Measurements from ENCODE around the gene PTPRF.

Gene PTPRF

DNA sequence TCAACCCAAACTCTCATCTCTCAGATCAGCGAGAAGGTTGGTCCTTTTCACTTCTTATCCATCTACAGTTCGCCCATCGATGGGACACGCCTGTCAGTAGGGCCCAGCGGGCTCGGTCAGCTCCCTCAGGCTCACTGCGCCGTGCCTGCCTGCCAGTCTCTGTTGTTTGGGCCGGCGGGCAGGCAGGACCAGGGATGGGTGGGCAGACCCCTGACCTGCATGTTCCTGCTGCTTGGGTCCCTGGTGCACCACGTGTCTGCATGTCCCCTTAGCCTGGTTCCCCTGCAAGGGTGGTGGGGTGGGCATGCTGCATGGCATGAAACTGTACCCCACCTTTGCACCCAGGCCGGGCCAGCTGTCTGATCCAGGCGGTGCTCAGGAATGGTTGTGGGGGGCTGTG is 52.4 kb downstream of the PTPRF start:
- DNase-seq, result no peak

DNA sequence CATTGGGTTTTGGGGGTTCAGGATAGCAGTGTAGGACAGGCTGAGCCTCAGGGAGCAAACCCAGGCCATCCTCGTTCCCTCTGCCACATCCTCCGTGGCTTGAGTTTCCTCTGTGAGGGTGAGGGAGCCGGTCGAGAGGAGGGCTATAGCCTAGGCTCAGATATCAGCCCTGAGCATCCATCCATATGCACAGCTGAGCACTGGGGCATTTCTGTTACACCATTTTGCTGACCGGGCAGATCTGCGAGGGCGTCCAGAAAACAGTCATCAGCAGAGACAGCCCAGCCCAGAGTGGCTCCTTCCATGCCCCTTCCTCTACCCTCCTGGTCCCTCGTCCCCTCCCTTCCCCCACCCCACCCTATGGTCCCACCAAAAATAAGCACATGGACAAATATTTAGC is 53.5 kb downstream of the PTPRF start:
- no peak for DNase-seq

DNA sequence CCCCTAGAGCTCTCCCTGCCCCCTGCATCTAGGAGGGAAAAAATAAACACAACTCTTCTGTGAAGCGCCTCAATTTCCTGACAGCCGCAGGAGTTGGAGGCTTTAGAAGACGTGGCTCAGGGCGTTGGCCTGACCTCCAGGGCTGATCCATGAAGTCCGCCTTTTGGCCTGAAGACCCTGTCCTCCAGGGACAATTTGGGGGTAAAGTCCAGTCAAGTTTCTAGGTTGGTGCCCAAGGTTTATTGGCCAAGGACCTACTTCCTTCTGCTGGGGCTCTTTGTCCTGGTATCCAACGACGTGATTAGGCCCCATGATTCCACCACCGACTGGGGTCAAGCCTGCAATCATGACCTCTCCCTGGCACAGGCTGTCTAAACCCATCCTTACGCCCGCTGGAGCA is 54.9 kb downstream of the PTPRF start:
- DNase-seq, result no peak

DNA sequence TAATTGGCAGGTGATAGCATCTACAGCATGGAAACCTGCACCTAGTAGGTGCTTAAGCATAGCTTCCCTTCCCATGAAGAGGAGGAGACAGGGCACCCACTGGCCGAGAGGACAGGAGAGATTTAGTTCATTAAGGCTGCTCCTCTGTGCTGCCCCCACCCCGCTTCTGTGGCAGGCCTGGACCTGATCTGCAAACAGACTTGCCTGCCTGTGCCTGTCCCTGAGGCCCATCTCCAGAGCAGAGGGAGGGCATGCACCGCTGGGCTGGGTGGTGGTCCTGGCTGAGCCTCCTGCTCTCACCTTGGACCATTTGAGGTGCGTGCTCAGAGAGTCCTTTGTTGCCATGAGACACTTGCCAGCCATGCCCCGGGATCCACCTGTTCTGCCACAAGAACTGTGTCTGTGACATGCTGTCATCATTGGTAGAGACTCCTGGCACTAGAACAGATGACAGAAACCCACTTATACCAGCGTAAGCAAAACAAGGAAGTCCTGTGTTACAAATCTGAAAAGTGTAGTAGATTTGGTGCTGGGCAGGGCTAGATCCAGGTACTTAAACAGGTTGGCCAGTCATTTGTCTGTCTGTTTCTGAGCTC is 55.6 kb downstream of the PTPRF start:
- DNase-seq, result no peak

DNA sequence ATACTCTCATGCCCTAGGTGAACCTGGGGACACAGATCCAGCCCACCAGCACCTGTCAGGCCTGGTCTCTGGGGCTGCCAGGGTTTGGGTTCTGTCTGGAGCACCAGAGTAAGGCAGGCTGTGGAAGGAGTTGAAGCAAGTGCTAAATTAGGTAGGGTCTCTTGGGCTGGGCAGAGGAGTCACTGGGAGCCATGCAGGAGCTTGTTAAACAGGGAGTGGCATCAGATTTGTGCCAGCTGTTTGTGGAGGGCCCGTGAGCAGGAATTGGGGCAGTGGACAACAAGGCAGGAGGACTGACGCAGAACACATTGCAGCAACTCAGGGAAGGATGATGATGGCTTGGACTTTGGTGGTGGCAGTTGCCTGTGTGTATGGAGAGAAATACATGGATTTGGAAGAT is 56.3 kb downstream of the PTPRF start:
- no peak for DNase-seq

DNA sequence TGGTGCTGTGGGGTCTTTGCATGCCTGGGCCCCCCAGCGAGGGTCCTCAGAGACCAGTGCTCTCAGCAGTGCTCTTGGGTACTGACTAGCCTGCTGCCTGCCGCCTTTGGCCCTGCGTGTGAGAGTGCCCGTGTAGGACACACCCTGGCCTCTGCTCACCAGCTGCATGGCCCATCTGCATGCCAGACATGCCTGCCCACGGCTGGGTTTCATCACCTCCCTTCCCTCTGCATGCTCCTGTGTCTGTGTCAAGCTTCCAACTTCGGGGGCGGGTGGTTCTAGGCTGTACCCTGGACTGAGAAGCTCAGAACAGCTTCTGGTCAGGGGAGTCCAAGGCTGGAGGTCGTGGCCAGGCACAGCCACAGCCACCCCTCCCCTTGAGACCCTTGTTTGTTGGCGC is 56.9 kb downstream of the PTPRF start:
- no peak for DNase-seq

DNA sequence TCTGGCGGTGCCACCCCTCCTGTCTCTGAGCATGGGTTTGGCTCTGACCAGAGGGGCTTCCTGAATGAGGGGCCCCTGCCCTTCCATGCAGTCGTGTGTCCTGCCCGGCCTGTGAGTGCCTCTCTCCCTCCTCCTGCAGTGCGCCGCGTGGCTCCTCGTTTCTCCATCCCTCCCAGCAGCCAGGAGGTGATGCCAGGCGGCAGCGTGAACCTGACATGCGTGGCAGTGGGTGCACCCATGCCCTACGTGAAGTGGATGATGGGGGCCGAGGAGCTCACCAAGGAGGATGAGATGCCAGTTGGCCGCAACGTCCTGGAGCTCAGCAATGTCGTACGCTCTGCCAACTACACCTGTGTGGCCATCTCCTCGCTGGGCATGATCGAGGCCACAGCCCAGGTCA is 57.9 kb downstream of the PTPRF start:
- DNase-seq, result no peak

DNA sequence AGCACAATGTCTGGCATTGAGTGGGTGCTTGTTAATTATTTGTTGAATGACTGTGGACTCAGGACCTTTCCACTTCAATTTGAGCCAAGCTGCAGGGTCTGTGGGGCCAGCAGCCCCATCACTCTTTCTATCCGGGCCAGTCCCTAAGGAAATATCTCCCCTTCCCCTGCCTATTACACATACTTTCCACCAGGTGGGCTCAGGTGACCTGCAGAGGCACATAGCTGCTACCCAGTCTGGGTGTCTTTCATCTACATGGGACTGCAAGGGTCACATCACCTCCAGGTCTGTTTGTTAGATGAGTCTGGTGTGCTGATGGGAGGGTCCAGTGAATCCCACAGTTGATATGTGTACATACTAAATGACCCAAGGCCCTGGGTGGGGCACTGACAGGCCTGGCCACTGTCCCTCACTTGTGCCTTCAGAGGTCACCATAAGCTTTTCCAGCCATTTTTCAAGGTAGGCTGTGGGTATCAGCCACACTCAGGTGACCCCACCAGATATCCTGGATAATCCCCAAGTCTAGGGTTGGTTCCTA is 59.8 kb downstream of the PTPRF start:
- DNase-seq, result no peak

DNA sequence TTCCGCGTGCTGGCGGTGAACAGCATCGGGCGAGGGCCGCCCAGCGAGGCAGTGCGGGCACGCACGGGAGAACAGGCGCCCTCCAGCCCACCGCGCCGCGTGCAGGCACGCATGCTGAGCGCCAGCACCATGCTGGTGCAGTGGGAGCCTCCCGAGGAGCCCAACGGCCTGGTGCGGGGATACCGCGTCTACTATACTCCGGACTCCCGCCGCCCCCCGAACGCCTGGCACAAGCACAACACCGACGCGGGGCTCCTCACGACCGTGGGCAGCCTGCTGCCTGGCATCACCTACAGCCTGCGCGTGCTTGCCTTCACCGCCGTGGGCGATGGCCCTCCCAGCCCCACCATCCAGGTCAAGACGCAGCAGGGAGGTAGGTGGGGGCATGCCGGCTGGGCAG is 60.5 kb downstream of the PTPRF start:
- DNase-seq, result no peak

DNA sequence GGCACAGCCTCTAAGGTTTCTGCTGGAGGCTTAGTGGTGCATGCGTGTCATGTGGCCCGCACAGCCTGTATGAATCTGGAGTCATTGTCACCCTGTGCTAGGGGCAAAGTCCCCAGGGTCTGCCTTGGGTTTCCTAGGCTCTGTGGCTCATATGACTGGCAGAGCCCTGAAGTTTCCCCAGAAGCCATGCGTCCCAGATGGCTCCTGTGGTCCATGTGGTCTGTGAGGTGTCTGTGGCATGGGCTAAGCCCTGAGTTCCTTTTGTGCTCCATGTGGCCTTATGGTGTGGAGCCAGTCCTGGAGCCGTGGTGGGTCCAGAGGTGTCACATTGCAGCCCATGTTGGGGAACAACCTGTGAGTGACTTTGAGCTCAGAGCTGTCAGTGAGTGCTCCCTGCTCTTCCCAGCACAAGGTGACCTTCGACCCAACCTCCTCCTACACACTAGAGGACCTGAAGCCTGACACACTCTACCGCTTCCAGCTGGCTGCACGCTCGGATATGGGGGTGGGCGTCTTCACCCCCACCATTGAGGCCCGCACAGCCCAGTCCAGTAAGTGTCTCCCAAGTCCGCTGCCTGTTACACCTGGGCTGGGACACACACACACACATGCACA is 61.5 kb downstream of the PTPRF start:
- no peak for DNase-seq

DNA sequence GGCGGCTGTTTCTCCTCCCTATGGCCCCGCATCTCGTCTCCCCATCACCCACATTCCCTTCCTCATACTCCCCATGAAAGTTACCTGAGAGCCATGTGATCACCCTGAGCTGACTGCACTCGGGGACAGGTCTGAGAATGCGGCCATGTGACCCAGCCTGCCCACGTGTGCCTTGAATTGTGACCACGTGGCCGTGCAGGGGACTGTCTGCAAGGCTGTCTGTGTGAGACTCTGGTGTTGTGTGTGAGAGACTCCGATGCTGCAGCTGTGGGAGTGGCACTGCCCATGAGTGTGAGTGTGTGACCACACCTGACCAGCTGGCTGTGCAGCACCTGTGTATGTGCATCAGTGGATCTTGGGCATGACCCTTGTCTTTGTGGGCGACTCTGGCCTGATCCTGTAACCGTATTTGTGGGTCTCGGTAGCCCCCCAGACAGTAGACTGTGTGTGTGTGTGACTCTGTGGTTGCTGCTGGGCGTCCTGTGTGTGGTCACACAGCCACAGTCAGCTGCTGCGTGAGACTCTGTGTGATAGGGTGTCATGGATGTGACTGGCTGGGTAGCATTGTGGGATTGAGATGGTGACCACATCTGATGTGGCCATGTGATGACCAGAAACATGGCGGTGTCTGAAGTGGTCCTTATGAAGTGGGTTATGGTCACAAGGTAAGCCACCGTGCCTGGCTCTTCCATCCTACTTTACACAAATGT is 62.4 kb downstream of the PTPRF start:
- no peak for DNase-seq

DNA sequence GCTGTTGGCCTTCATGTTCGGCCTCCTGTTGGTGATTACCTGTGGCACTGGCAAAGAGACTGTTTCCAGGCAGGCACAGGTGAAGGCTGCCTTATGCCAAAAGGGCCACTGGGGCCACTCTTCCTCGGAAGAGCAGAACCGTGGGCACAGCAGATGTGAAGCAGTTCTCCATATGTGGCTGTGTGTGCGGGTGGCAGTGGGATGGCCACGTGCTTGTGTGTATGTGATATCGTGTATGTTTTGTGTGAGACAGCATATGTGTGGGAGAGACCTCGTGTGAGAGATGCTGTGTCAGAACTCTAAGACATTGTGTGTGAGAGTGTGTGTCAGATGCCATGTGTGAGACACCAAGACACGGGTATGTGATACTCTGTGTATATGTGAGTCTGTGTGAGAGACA is 65.9 kb downstream of the PTPRF start:
- no peak for DNase-seq

DNA sequence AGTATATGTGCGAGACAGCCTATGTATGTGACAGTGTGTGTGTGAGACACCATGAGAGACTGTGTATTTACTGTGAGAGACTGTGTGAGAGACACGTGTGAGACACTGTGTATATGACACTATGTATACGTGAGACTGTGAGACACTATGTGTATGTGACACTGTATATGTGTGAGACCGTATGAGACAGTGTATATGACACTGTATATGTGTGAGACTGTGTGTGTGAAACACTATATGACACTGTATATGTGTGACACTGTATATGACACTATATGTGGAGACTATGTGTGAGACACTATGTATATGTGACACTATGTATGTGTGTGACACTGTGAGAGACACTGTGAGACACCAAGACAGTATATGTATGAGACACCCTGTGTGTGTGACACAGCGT is 66.3 kb downstream of the PTPRF start:
- DNase-seq, result no peak

DNA sequence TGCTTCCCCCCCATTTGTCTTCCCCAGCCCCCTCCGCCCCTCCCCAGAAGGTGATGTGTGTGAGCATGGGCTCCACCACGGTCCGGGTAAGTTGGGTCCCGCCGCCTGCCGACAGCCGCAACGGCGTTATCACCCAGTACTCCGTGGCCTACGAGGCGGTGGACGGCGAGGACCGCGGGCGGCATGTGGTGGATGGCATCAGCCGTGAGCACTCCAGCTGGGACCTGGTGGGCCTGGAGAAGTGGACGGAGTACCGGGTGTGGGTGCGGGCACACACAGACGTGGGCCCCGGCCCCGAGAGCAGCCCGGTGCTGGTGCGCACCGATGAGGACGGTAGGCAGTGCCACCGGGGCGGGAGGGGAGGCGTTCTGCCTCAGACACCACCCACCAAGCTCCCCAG is 67.0 kb downstream of the PTPRF start:
- DNase-seq, result no peak

DNA sequence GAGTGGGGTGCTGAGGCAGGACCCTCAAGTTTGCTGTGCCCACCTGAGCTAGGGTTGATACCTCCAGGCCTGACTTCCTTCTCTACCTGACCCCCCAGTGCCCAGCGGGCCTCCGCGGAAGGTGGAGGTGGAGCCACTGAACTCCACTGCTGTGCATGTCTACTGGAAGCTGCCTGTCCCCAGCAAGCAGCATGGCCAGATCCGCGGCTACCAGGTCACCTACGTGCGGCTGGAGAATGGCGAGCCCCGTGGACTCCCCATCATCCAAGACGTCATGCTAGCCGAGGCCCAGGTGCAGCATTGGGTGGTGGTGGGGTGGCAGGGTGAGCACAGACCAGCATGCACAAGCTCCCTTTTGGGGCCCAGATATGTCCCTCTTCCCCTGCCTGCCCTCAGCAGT is 67.9 kb downstream of the PTPRF start:
- DNase-seq, result no peak

DNA sequence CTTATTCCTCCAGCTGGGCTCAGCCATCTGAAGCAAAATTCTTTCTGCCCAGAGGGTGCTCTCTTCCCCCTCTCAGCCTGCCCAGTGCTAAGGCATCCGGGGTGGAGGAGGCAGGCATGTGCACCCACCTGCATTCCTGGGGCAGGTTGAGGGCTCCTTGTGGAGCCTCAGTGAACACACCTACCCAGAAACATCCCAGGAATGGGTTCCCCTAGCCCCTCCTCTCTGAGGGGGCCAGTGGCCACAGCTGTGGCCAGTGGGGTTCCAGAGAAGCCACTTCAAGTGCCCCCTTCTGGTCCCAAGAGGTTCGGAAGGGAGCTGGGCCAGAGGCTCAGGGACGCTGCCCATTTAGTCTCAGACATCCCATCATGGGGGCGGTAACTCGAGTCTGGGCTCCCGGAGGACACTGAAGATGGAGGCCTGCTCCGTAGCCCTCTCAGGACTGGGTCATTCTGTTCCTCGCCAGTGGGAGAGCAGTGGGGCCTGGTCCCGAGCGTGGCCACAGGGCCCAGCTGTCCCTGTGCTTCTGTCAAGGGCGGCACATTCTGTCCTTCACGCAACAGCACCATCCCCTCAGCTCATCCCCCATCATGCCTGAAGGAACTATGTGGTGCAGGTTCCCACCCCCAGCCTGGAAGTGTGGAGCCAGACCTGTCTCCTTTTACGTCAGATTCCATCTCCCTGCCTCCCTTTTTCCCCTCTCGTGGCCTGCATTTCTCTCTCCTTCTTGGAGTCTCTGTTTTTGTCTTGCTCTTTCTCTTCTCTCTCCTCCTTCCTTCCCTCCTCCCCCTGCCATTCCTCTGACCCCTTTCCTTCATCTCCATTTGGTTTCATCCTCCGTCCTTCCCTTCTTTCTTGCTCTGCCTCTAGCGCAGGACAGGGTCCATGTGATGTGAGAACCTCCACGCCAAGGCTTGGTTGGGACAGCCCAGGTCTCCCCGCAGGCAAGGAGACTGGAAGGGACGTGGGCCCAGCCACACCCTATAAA is 69.6 kb downstream of the PTPRF start:
- no peak for DNase-seq

DNA sequence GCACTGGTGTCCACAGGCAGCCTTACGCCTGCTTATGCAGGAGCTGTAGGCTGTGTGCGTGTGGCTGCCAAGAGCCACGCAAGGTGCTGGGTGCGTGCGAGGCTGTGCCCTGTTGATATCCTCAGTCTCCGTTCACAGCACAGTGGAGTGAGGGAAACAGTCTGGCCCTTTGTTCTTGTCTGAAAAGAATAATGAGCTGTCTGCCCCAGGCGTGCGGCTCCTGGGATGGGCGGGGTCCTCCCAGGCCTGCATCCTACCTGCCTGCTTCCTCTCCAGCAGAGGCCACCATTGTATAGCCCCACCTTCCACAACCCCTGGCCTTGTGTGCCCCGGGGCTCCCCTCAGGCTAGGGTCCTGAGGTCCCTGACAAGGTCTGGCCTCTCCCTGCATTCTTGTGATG is 72.3 kb downstream of the PTPRF start:
- no peak for DNase-seq

DNA sequence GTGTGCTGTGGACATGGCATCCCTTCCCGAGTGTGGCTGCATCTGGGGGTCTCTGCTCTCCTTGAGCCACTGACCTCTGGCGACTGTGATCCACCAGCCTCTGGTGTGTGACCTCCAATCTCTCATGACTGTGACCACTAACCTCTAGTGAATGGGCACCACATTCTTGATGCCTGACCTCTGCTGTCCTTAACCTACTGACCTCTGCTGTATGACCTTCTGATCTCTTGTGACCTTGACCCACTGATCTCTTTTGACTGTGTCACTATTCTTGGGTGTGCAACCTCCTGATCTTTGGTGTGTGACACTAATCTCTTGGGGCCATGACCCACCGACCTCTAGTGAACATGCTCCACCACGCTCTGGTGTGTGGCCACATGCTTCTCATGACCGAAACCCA is 73.5 kb downstream of the PTPRF start:
- no peak for DNase-seq

DNA sequence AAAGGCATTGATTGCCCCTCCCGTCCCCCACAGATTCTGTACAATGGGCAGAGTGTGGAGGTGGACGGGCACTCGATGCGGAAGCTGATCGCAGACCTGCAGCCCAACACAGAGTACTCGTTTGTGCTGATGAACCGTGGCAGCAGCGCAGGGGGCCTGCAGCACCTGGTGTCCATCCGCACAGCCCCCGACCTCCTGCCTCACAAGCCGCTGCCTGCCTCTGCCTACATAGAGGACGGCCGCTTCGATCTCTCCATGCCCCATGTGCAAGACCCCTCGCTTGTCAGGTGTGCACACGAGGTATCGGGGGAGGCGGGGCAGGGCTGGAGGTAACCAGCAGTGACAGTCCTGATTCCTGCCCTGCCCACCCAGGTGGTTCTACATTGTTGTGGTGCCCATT is 74.5 kb downstream of the PTPRF start:
- DNase-seq, result no peak

DNA sequence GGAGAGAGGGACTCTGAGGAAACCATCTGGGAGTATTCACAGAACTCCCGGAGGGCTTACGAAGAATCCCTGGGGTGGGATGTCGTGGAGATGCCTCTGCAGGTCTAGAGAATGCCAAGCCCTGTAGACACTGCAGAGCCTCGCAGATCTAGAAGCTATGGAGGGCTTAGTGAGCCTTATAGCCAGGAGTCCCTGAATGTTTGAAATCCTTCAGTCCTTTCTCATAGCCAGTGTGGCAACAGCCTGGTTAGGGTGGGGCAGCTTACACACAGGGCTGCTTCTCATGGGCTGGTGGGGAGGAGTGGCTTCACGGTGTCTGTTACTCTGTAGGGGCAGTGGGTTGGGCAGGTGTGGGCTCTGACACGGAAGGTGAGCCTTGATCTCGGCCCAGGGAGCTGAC is 75.1 kb downstream of the PTPRF start:
- no peak for DNase-seq

DNA sequence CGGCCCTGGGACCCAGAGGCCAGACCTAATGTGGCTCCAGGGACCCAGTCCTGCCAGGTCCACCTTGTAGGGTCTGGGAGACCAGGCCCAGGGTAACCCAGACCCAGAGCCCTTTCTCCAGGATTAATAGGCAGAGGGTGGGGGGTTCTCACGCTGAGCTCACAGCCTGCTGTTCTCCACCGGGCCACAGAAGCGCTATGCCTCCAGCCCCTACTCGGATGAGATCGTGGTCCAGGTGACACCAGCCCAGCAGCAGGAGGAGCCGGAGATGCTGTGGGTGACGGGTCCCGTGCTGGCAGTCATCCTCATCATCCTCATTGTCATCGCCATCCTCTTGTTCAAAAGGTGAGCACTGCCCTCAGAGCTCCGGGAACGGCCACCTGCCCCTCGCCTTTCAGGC is 75.9 kb downstream of the PTPRF start:
- no peak for DNase-seq

DNA sequence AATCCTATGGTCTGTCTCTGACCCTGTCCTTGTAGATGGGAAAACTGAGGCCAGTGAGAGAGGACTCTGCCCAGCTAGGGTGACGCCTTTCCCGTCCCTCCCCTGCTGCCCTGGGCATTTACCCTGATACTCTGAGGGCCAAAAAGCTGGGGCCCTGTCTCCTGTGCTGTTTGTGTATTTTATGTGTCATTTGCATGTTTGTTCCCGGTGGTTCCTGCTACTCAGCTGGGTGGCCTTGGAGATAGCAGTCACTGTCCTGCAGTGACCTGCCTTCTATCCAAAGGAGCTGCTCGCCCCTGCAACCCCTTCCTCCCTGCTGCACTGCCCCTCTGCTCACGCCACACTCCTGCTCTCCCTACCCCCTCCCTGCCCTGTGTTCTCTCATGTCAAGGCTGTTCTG is 78.1 kb downstream of the PTPRF start:
- DNase-seq, result no peak

DNA sequence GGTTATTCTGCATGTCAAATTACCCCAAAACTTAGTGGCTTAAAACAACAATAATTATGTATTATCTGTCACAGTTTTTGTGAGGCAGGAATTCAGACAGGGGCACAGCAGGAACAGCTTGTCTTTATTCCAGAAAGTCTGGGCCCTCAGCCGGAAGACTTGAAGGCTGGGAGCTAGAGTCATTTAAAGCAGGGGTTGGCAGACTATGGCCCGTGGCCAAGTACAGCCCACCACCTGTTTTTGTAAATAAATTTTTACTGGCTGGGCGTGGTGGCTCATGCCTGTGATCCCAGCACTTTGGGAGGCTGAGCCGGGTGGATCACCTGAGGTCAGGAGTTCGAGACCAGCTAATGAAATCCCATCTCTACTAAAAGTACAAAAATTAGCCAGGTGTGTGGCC is 79.7 kb downstream of the PTPRF start:
- DNase-seq, result no peak

All from NCI-H446 (cell line).